Body of pancreas (tissue), 4 donors: ENCODE data around the gene RPS16.

ENCODE experiments used
- CTCF ChIP-seq, 7 experiments: fragments of 450-650 bp in 4 of 7; fragments of 200-600 bp in 3 of 7; sonication (generic) in 3 of 7; IDR thresholded peaks; one replicate each; pipeline ENCODE4 v1.5.1; 2016 to 2019; ENCODE audit warnings: antibody characterized with exemption in 7 of 7
- POLR2A ChIP-seq, 3 donors: fragments of 450-650 bp; IDR thresholded peaks; one replicate each; pipeline ENCODE4 v1.6.1; 2016; ENCODE audit warnings: antibody characterized with exemption in 3 of 3, mild to moderate bottlenecking in 2 of 3

DNA sequence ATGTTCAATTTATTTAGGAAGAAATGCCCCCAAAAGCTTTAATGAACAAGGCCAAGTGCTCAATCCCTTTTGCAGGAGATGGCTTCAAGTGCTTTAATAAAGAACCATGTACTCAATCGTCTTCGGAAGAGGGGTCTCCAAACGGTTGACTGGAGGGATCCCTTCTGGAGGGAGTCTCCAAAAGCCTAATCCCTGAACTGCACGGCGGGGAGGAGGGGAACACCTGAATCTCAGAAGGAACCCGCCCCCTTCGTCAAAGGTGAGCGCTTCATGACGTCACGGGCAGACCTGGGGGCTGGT lies 45.3 kb downstream of the RPS16 start:
- TF ChIP-seq POLR2A (IDR thresholded peaks at IDR 0.05) (no peak), CTCF (IDR thresholded peaks at IDR 0.05) (no peak)
